Fibroblast of lung (primary cell): ENCODE results near the gene MYCL. TPM values are rescaled to one million over a fixed set of nuclear protein-coding genes. Genes with fewer than 3 reads are reported as not detected.

Experiments used
- DNase-seq, 2 donors: peaks; one replicate each; pipeline versions ENCODE4 v3.0.0 to v3.0.0-alpha.2; 2010; ENCODE audit warnings: low read depth in 2 of 2
- H2AFZ ChIP-seq: 2 replicates; pipeline ENCODE4 v1.5.1; 2012; ENCODE audit warnings: low read length, control low read depth, inconsistent platforms
- H3K27ac ChIP-seq: 2 replicates; pipeline ENCODE4 v1.5.1; 2011; ENCODE audit warnings: low read length, control low read depth; ENCODE audit not compliant: insufficient read depth
- H3K27me3 ChIP-seq: 2 replicates; pipeline ENCODE4 v1.5.1; 2011; ENCODE audit warnings: mild to moderate bottlenecking, low read length; ENCODE audit not compliant: control insufficient read depth, insufficient read depth
- H3K36me3 ChIP-seq: 2 replicates; pipeline ENCODE4 v1.5.1; 2011; ENCODE audit warnings: low read length; ENCODE audit not compliant: control insufficient read depth, insufficient read depth
- H3K4me1 ChIP-seq: 2 replicates; pipeline ENCODE4 v1.5.1; 2011; ENCODE audit warnings: low read length; ENCODE audit not compliant: control insufficient read depth, insufficient read depth; ENCODE audit errors: extremely low read depth
- H3K4me2 ChIP-seq: 2 replicates; pipeline ENCODE4 v1.5.1; 2011; ENCODE audit warnings: low read length, control low read depth; ENCODE audit not compliant: insufficient read depth; ENCODE audit errors: extremely low read depth
- H3K4me3 ChIP-seq, 4 experiments: fragments of 200-600 bp in 1 of 4; sonication (generic) in 1 of 4; replicated peaks in 1 of 4; 2 replicates each; pipeline ENCODE4 v1.5.1; 2011 to 2016; ENCODE audit warnings: low read length in 4 of 4, low read depth in 3 of 4, mild to moderate bottlenecking in 3 of 4, control low read depth in 2 of 4, inconsistent platforms in 1 of 4, mixed read lengths in 1 of 4; ENCODE audit not compliant: insufficient read depth in 1 of 4; ENCODE audit errors: control extremely low read depth in 1 of 4
- H3K79me2 ChIP-seq: 2 replicates; pipeline ENCODE4 v1.5.1; 2012; ENCODE audit warnings: mild to moderate bottlenecking, low read length, inconsistent platforms; ENCODE audit not compliant: control insufficient read depth, insufficient read depth
- H3K9ac ChIP-seq: 2 replicates; pipeline ENCODE4 v1.5.1; 2011; ENCODE audit warnings: mild to moderate bottlenecking, low read length, control low read depth; ENCODE audit not compliant: insufficient read depth
- H3K9me3 ChIP-seq: 2 replicates; pipeline ENCODE4 v1.5.1; 2012; ENCODE audit warnings: low read depth, low read length; ENCODE audit not compliant: control insufficient read depth, insufficient read depth
- H4K20me1 ChIP-seq: 2 replicates; pipeline ENCODE4 v1.5.1; 2011; ENCODE audit warnings: low read length; ENCODE audit not compliant: control insufficient read depth, insufficient read depth; ENCODE audit errors: extremely low read depth
- CTCF ChIP-seq, 2 donors: IDR thresholded peaks in 1 of 2; conservative IDR thresholded peaks in 1 of 2; 1 replicate in 1 of 2; 2 replicates in 1 of 2; pipeline ENCODE4 v1.5.1; 2011 to 2012; ENCODE audit warnings: low read length in 2 of 2, control low read depth in 1 of 2, inconsistent platforms in 1 of 2, low read depth in 1 of 2, mild to moderate bottlenecking in 1 of 2
- EZH2 ChIP-seq: IDR thresholded peaks from 2 replicates; pipeline ENCODE4 v1.5.1; 2012; ENCODE audit warnings: low read length, control low read depth, mild to moderate bottlenecking; ENCODE audit errors: missing control alignments
- polyA plus RNA-seq, 2 donors: library from polyadenylated mRNA; depleted of rRNA in 1 of 2; stranded (reverse) in 1 of 2; unstranded in 1 of 2; fragments of >200 nt; gene quantifications; 2 replicates each; pipeline ENCODE4 v1.2.1, GENCODE V29; 2011 to 2012; ENCODE audit warnings: missing spikeins in 1 of 2
- total RNA-seq: library from RNA; depleted of rRNA; stranded (reverse); fragments of >200 nt; gene quantifications from 2 replicates; pipeline ENCODE4 v1.2.1, GENCODE V29; 2014

The MYCL gene
- total and polyA plus RNA-seq, 2 donors (not counting 1 experiment from before 2014, with no cell fraction given) = under 0.01 to 0.09 TPM

GRCh38 chr1:39946216-39946615 lies 44.5 kb upstream of the MYCL start:
- Histone ChIP-seq H3K79me2 (no peaks in the 10 kb centered on the region), H3K9ac (no peak overlapping the region), H3K9me3 (no peaks in the 10 kb centered on the region), H3K36me3 (no peaks in the 10 kb centered on the region), H3K27ac (no peak overlapping the region), H3K4me1 (no peaks in the 10 kb centered on the region), H4K20me1 (no peaks in the 10 kb centered on the region), H2AFZ (no peak overlapping the region), H3K4me2 (no peak overlapping the region), H3K4me3 (no peak overlapping the region), H3K27me3 (peaks cover 17% of the 10 kb centered on the region)
- TF ChIP-seq EZH2 (no peak), CTCF (conservative IDR thresholded peaks at IDR 0.05 in 1 of 2, IDR thresholded peaks at IDR 0.05 in 1 of 2; ENCODE audit: low read depth in 1 of 2, low read length in 2 of 2) (no peak)
- DNase-seq = no peak

GRCh38 chr1:39944410-39945112 lies 42.8 kb upstream of the MYCL start:
- peaks cover 17% of the 10 kb centered on the region for H3K27me3 ChIP-seq
- H3K4me1 ChIP-seq = no peaks in the 10 kb centered on the region
- no peak overlapping the region for H2AFZ ChIP-seq
- H3K9me3 ChIP-seq = no peaks in the 10 kb centered on the region
- no peak overlapping the region for H3K9ac ChIP-seq
- no peaks in the 10 kb centered on the region for H3K79me2 ChIP-seq
- H3K4me3 ChIP-seq = no peak overlapping the region
- H4K20me1 ChIP-seq = no peaks in the 10 kb centered on the region
- TF ChIP-seq EZH2 (no peak), CTCF (conservative IDR thresholded peaks at IDR 0.05 in 1 of 2, IDR thresholded peaks at IDR 0.05 in 1 of 2; ENCODE audit: low read depth in 1 of 2, low read length in 2 of 2) (no peak)
- no peak overlapping the region for H3K4me2 ChIP-seq
- DNase-seq = no peak
- H3K36me3 ChIP-seq = no peaks in the 10 kb centered on the region
- H3K27ac ChIP-seq = no peak overlapping the region

- H3K9ac ChIP-seq = no peak overlapping the region
These were observed 42.0 kb upstream of the MYCL start for GRCh38 chr1:39943471-39944290.

More at GRCh38 chr1:39943471-39944290, 42.0 kb upstream of the MYCL start:
- H3K36me3 ChIP-seq = no peaks in the 10 kb centered on the region
- no peaks in the 10 kb centered on the region for H4K20me1 ChIP-seq
- no peak for DNase-seq
- H3K9me3 ChIP-seq = no peaks in the 10 kb centered on the region
- TF ChIP-seq CTCF (conservative IDR thresholded peaks at IDR 0.05 in 1 of 2, IDR thresholded peaks at IDR 0.05 in 1 of 2; ENCODE audit: low read depth in 1 of 2, low read length in 2 of 2) (no peak), EZH2 (no peak)
- no peak overlapping the region for H3K4me2 ChIP-seq
- no peak overlapping the region for H3K27ac ChIP-seq
- no peak overlapping the region for H2AFZ ChIP-seq
- H3K4me3 ChIP-seq = no peak overlapping the region
- peaks cover 17% of the 10 kb centered on the region for H3K27me3 ChIP-seq
- H3K79me2 ChIP-seq = no peaks in the 10 kb centered on the region
- no peaks in the 10 kb centered on the region for H3K4me1 ChIP-seq
